HepG2 (cell line): ENCODE results near the gene HNF1B. TPM values are rescaled to one million over a fixed set of nuclear protein-coding genes. Genes with fewer than 3 reads are reported as not detected.

ENCODE experiments used
- ASH2L ChIP-seq: fragments of 300-600, 200-600 bp; sonication (generic); IDR thresholded peaks from 2 replicates; pipeline ENCODE4 v1.7.0; 2017; ENCODE audit warnings: low read depth, mild to moderate bottlenecking, moderate library complexity, mixed read lengths, low read length; ENCODE audit not compliant: insufficient read length
- ETV5 ChIP-seq: IDR thresholded peaks from 2 replicates; pipeline ENCODE4 v1.6.1; 2018; ENCODE audit warnings: missing biosample characterization, missing genetic modification reagents, inconsistent platforms, borderline replicate concordance
- MBD4 ChIP-seq: IDR thresholded peaks from 2 replicates; pipeline ENCODE4 v1.6.1; 2012; ENCODE audit warnings: low read length, inconsistent platforms, borderline replicate concordance
- PHF8 ChIP-seq: sonication (generic); formaldehyde crosslinking; IDR thresholded peaks from 2 replicates; pipeline ENCODE4 v1.5.0; 2020; ENCODE audit warnings: missing genetic modification reagents
- PITX1 ChIP-seq: sonication (generic); formaldehyde crosslinking; IDR thresholded peaks from 2 replicates; pipeline ENCODE4 v1.5.1; 2020; ENCODE audit warnings: mild to moderate bottlenecking, missing genetic modification reagents
- SATB2 ChIP-seq: sonication (generic); formaldehyde crosslinking; IDR thresholded peaks from 2 replicates; pipeline ENCODE4 v1.5.0; 2020; ENCODE audit warnings: missing genetic modification reagents
- STAT5B ChIP-seq: sonication (generic); formaldehyde crosslinking; IDR thresholded peaks from 2 replicates; pipeline ENCODE4 v1.4.0; 2020; ENCODE audit warnings: missing genetic modification reagents
- U2AF2 ChIP-seq: fragments of 200-400 bp; formaldehyde crosslinking; IDR thresholded peaks from 2 replicates; pipeline ENCODE4 v1.6.1; 2017; ENCODE audit warnings: low read depth, mild to moderate bottlenecking, low read length
- ZBTB3 ChIP-seq: sonication (generic); formaldehyde crosslinking; IDR thresholded peaks from 2 replicates; pipeline ENCODE4 v1.4.0; 2020; ENCODE audit warnings: low read depth, mild to moderate bottlenecking, moderate library complexity, missing genetic modification reagents, borderline replicate concordance
- ZFP37 ChIP-seq: sonication (generic); formaldehyde crosslinking; IDR thresholded peaks from 2 replicates; pipeline ENCODE4 v1.4.0; 2020; ENCODE audit warnings: missing genetic modification reagents, borderline replicate concordance
- ZFP90 ChIP-seq: sonication (generic); formaldehyde crosslinking; IDR thresholded peaks from 2 replicates; pipeline ENCODE4 v1.8.0; 2022; ENCODE audit warnings: missing genetic modification reagents, mild to moderate bottlenecking, inconsistent platforms, borderline replicate concordance
- ZNF121 ChIP-seq: sonication (generic); formaldehyde crosslinking; IDR thresholded peaks from 2 replicates; pipeline ENCODE4 v1.5.0; 2020; ENCODE audit warnings: mild to moderate bottlenecking, missing genetic modification reagents
- ZNF17 ChIP-seq: sonication (generic); formaldehyde crosslinking; IDR thresholded peaks from 2 replicates; pipeline ENCODE4 v1.5.0; 2020; ENCODE audit warnings: mild to moderate bottlenecking, missing genetic modification reagents
- ZNF329 ChIP-seq: sonication (generic); formaldehyde crosslinking; IDR thresholded peaks from 2 replicates; pipeline ENCODE4 v1.9.0; 2021; ENCODE audit warnings: low read depth, mild to moderate bottlenecking, missing genetic modification reagents
- ZNF589 ChIP-seq: sonication (generic); formaldehyde crosslinking; conservative IDR thresholded peaks from 2 replicates; pipeline ENCODE4 v1.8.0; 2022; ENCODE audit warnings: mild to moderate bottlenecking, moderate library complexity, missing genetic modification reagents
- ZNF607 ChIP-seq: sonication (generic); formaldehyde crosslinking; IDR thresholded peaks from 2 replicates; pipeline ENCODE4 v1.5.1; 2020; ENCODE audit warnings: missing genetic modification reagents, mild to moderate bottlenecking, borderline replicate concordance
- polyA plus RNA-seq, 8 experiments: library from polyadenylated mRNA; depleted of rRNA in 3 of 8; stranded (reverse) in 7 of 8; unstranded in 1 of 8; fragments of >200 nt; fragmentation: Illumina TruSeq in 4 of 8; extraction: Trizol in 4 of 8; gene quantifications; 2 replicates each; pipeline versions ENCODE4 v1.2.1 to v1.2.3, GENCODE V29; 2011 to 2016; ENCODE audit warnings: low read depth in 4 of 8, missing spikeins in 1 of 8, mixed read lengths in 1 of 8; ENCODE audit not compliant: insufficient read depth in 1 of 8
- total RNA-seq, 5 experiments: library from RNA; depleted of rRNA; stranded (reverse); fragments of >200 nt; fragmentation: Illumina TruSeq; extraction: Trizol; gene quantifications; 2 replicates each; pipeline ENCODE4 v1.2.3, GENCODE V29; 2016; ENCODE audit warnings: low read depth in 1 of 5
- TF ChIP-seq, protein P1 (sequence below): sonication (generic); formaldehyde crosslinking; IDR thresholded peaks from 2 replicates; pipeline ENCODE4 v1.5.0; 2020; ENCODE audit warnings: mild to moderate bottlenecking, missing genetic modification reagents
- TF ChIP-seq, protein P2 (sequence below): fragments of 450-650 bp; IDR thresholded peaks from 2 replicates; pipeline ENCODE4 v1.6.1; 2017
- TF ChIP-seq, protein P3 (sequence below): sonication (generic); formaldehyde crosslinking; IDR thresholded peaks from 2 replicates; pipeline ENCODE4 v1.8.0; 2022; ENCODE audit warnings: low read depth, missing genetic modification reagents
- TF ChIP-seq, protein P4 (sequence below): sonication (generic); formaldehyde crosslinking; IDR thresholded peaks from 2 replicates; pipeline ENCODE4 v1.4.0; 2020; ENCODE audit warnings: missing genetic modification reagents
- TF ChIP-seq, protein P5 (sequence below): sonication (generic); formaldehyde crosslinking; IDR thresholded peaks from 2 replicates; pipeline ENCODE4 v1.5.1; 2020; ENCODE audit warnings: missing genetic modification reagents, mild to moderate bottlenecking, borderline replicate concordance

Gene HNF1B
- total and polyA plus RNA-seq, 2 of the 13 experiments (the other 11 are each of a cell fraction or from before 2014, with no cell fraction given): 1.9 to 5.3 TPM

DNA sequence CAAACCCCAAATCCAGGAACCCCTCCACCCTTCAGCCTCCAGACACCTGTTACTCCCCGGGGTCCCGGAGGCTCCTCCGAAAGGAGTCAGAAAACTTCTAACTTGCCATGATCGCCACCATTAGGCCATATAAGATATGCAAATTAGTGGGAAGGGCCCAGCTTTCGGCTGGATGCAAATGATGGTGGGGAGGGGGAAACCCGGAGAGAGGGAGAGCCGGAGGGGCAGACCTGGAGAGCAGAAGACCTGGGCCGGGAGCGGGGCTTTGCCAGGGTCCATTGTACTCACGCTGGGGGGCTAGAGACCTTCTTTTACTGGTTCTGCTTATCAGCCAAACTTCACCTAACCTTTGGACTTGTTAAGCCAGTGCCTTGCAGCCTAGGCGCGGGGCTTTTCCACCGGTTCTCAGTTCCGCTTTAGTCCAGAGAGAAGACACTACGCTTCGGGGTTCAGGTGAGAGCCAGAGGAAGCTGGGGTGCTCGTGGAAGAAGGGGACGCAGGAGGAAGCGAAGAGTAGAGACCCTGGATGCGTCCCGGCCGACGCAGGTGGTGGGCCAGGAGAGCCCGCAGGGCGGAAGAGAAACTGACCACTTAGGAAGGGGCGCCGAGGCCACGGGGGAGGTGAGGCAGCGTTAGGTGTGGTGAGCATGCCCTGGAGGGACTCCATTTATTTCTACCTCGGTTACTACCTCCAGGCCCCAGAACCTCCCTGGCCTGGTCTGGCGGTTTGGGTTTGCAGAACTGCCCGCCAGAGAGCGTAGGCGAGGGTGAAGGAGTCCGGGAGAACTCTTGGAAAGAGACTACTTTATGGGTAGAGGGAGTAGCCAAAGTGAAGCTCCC, at the start of gene HNF1B (continued):
- TF ChIP-seq PHF8 (CRISPR knock-in tag) (peak; percentile 61; the same call in 1 of the 2 replicates), ZNF17 (no peak), STAT5B (no peak; the same call in 1 of the 2 replicates), PITX1 (CRISPR knock-in tag) (no peak; the same call in 1 of the 2 replicates), ZNF121 (CRISPR knock-in tag) (no peak), ZFP90 (CRISPR knock-in tag) (peak; percentile 73; the same call in 1 of the 2 replicates), MBD4 (no peak), ASH2L (no peak), SATB2 (CRISPR knock-in tag) (peak; percentile 46; the same call in 1 of the 2 replicates), U2AF2 (no peak), ZBTB3 (peak; percentile 56; the same call in 1 of the 2 replicates), ZNF329 (CRISPR knock-in tag) (no peak), ZFP37 (CRISPR knock-in tag) (0 out of 2 replicates have a peak, but pooled peaks have one; percentile 71), ZNF607 (CRISPR knock-in tag) (no peak), ZNF589 (CRISPR knock-in tag) (no peak), ETV5 (CRISPR knock-in tag) (no peak)
- TF ChIP-seq, protein P1, sequence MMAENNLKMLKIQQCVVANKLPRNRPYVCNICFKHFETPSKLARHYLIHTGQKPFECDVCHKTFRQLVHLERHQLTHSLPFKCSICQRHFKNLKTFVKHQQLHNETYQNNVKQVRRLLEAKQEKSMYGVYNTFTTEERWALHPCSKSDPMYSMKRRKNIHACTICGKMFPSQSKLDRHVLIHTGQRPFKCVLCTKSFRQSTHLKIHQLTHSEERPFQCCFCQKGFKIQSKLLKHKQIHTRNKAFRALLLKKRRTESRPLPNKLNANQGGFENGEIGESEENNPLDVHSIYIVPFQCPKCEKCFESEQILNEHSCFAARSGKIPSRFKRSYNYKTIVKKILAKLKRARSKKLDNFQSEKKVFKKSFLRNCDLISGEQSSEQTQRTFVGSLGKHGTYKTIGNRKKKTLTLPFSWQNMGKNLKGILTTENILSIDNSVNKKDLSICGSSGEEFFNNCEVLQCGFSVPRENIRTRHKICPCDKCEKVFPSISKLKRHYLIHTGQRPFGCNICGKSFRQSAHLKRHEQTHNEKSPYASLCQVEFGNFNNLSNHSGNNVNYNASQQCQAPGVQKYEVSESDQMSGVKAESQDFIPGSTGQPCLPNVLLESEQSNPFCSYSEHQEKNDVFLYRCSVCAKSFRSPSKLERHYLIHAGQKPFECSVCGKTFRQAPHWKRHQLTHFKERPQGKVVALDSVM (CRISPR knock-in tag): peak; percentile 46; the same call in 1 of the 2 replicates
- TF ChIP-seq, protein P2, sequence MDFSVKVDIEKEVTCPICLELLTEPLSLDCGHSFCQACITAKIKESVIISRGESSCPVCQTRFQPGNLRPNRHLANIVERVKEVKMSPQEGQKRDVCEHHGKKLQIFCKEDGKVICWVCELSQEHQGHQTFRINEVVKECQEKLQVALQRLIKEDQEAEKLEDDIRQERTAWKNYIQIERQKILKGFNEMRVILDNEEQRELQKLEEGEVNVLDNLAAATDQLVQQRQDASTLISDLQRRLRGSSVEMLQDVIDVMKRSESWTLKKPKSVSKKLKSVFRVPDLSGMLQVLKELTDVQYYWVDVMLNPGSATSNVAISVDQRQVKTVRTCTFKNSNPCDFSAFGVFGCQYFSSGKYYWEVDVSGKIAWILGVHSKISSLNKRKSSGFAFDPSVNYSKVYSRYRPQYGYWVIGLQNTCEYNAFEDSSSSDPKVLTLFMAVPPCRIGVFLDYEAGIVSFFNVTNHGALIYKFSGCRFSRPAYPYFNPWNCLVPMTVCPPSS: no peak
- TF ChIP-seq, protein P3, sequence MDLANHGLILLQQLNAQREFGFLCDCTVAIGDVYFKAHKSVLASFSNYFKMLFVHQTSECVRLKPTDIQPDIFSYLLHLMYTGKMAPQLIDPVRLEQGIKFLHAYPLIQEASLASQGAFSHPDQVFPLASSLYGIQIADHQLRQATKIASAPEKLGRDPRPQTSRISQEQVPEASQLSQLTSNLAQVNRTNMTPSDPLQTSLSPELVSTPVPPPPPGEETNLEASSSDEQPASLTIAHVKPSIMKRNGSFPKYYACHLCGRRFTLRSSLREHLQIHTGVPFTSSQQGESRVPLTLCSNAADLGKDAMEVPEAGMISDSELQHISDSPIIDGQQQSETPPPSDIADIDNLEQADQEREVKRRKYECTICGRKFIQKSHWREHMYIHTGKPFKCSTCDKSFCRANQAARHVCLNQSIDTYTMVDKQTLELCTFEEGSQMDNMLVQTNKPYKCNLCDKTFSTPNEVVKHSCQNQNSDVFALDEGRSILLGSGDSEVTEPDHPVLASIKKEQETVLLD (CRISPR knock-in tag): no peak
- TF ChIP-seq, protein P4, sequence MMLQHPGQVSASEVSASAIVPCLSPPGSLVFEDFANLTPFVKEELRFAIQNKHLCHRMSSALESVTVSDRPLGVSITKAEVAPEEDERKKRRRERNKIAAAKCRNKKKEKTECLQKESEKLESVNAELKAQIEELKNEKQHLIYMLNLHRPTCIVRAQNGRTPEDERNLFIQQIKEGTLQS (CRISPR knock-in tag): no peak
- TF ChIP-seq, protein P5, sequence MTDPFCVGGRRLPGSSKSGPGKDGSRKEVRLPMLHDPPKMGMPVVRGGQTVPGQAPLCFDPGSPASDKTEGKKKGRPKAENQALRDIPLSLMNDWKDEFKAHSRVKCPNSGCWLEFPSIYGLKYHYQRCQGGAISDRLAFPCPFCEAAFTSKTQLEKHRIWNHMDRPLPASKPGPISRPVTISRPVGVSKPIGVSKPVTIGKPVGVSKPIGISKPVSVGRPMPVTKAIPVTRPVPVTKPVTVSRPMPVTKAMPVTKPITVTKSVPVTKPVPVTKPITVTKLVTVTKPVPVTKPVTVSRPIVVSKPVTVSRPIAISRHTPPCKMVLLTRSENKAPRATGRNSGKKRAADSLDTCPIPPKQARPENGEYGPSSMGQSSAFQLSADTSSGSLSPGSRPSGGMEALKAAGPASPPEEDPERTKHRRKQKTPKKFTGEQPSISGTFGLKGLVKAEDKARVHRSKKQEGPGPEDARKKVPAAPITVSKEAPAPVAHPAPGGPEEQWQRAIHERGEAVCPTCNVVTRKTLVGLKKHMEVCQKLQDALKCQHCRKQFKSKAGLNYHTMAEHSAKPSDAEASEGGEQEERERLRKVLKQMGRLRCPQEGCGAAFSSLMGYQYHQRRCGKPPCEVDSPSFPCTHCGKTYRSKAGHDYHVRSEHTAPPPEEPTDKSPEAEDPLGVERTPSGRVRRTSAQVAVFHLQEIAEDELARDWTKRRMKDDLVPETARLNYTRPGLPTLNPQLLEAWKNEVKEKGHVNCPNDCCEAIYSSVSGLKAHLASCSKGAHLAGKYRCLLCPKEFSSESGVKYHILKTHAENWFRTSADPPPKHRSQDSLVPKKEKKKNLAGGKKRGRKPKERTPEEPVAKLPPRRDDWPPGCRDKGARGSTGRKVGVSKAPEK (CRISPR knock-in tag): 0 out of 2 replicates have a peak, but pooled peaks have one; percentile 54
